WTC11 (cell line): ENCODE measurements around the gene SPTBN4.

Experiments
- ATF6 ChIP-seq: sonication (generic); formaldehyde crosslinking; IDR thresholded peaks from 2 replicates; pipeline ENCODE4 v1.8.1; 2023; ENCODE audit warnings: mild to moderate bottlenecking, missing genetic modification reagents
- CREB1 ChIP-seq: sonication (generic); formaldehyde crosslinking; IDR thresholded peaks from 2 replicates; pipeline ENCODE4 v1.8.0; 2023; ENCODE audit warnings: mild to moderate bottlenecking, missing genetic modification reagents
- GABPB1 ChIP-seq: sonication (generic); formaldehyde crosslinking; IDR thresholded peaks from 2 replicates; pipeline ENCODE4 v1.8.1; 2023; ENCODE audit warnings: mild to moderate bottlenecking, missing genetic modification reagents
- MAX ChIP-seq: sonication (generic); formaldehyde crosslinking; IDR thresholded peaks from 2 replicates; pipeline ENCODE4 v1.8.0; 2022; ENCODE audit warnings: mild to moderate bottlenecking, missing genetic modification reagents
- MXD4 ChIP-seq: fragments of 250-450 bp; sonication (Bioruptor Pico); IDR thresholded peaks from 2 replicates; pipeline ENCODE4 v1.8.0; 2021; ENCODE audit warnings: mild to moderate bottlenecking, moderate library complexity, borderline replicate concordance
- NFE2L1 ChIP-seq: sonication (generic); formaldehyde crosslinking; IDR thresholded peaks from 2 replicates; pipeline ENCODE4 v1.8.1; 2023; ENCODE audit warnings: missing genetic modification reagents
- TEAD4 ChIP-seq: sonication (generic); formaldehyde crosslinking; IDR thresholded peaks from 2 replicates; pipeline ENCODE4 v1.8.0; 2022; ENCODE audit warnings: mild to moderate bottlenecking, missing genetic modification reagents
- ZNF532 ChIP-seq: fragments of 250-450 bp; sonication (Bioruptor Pico); IDR thresholded peaks from 2 replicates; pipeline ENCODE4 v1.9.0; 2021; ENCODE audit warnings: mild to moderate bottlenecking, borderline replicate concordance
- TF ChIP-seq, protein P1 (sequence below): sonication (generic); formaldehyde crosslinking; IDR thresholded peaks from 2 replicates; pipeline ENCODE4 v1.8.1; 2023; ENCODE audit warnings: mild to moderate bottlenecking, missing genetic modification reagents, moderate library complexity
- TF ChIP-seq, protein P2 (sequence below): fragments of 200-600 bp; IDR thresholded peaks from 2 replicates; pipeline ENCODE4 v1.8.0; 2022; ENCODE audit warnings: antibody characterized with exemption
- TF ChIP-seq, protein P3 (sequence below): sonication (generic); formaldehyde crosslinking; conservative IDR thresholded peaks from 2 replicates; pipeline ENCODE4 v1.8.1; 2022; ENCODE audit warnings: mild to moderate bottlenecking, missing genetic modification reagents

DNA sequence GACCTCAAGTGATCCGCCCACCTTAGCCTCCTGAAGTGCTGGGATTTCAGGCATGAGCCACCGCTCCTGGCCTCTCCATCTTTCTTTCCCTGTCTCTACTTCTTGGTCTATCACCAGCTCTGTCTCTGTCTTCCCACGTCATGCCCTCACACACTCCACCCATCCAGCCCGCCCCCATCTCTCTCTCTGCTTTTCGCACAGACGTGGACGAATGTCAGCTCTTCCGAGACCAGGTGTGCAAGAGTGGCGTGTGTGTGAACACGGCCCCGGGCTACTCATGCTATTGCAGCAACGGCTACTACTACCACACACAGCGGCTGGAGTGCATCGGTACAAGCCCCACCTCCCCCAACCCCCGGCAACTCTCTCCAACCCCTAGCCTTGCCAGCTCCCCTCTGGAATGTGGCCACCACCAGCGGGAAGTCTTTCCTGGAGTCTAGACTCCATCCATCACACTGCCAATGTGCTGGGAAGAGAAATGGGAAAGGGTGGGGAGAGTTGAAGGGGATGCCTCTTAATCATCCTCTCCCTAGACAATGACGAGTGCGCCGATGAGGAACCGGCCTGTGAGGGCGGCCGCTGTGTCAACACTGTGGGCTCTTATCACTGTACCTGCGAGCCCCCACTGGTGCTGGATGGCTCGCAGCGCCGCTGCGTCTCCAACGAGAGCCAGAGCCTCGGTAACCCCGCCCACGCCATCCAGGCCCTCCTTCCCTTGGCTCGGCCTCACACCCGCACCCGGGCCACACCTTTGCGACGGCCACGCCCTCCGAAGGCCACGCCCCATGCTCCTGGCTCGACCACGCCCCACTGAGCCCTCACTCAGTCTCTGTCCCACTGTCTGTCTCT, 156.8 kb downstream of the SPTBN4 start:
- TF ChIP-seq CREB1 (CRISPR knock-in tag) = no peak
- TF ChIP-seq, protein P1, sequence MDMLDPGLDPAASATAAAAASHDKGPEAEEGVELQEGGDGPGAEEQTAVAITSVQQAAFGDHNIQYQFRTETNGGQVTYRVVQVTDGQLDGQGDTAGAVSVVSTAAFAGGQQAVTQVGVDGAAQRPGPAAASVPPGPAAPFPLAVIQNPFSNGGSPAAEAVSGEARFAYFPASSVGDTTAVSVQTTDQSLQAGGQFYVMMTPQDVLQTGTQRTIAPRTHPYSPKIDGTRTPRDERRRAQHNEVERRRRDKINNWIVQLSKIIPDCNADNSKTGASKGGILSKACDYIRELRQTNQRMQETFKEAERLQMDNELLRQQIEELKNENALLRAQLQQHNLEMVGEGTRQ = no peak
- TF ChIP-seq, protein P2, sequence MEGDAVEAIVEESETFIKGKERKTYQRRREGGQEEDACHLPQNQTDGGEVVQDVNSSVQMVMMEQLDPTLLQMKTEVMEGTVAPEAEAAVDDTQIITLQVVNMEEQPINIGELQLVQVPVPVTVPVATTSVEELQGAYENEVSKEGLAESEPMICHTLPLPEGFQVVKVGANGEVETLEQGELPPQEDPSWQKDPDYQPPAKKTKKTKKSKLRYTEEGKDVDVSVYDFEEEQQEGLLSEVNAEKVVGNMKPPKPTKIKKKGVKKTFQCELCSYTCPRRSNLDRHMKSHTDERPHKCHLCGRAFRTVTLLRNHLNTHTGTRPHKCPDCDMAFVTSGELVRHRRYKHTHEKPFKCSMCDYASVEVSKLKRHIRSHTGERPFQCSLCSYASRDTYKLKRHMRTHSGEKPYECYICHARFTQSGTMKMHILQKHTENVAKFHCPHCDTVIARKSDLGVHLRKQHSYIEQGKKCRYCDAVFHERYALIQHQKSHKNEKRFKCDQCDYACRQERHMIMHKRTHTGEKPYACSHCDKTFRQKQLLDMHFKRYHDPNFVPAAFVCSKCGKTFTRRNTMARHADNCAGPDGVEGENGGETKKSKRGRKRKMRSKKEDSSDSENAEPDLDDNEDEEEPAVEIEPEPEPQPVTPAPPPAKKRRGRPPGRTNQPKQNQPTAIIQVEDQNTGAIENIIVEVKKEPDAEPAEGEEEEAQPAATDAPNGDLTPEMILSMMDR = no peak
- TF ChIP-seq TEAD4 (CRISPR knock-in tag) = 0 out of 2 replicates have a peak, but pooled peaks have one; percentile 59
- TF ChIP-seq MAX (CRISPR knock-in tag) = peak; percentile 42; the same call in 1 of the 2 replicates
- TF ChIP-seq MXD4 = no peak
- TF ChIP-seq ATF6 (CRISPR knock-in tag) = no peak
- TF ChIP-seq GABPB1 (CRISPR knock-in tag) = no peak
- TF ChIP-seq ZNF532 = no peak
- TF ChIP-seq NFE2L1 (CRISPR knock-in tag) = no peak
- TF ChIP-seq, protein P3, sequence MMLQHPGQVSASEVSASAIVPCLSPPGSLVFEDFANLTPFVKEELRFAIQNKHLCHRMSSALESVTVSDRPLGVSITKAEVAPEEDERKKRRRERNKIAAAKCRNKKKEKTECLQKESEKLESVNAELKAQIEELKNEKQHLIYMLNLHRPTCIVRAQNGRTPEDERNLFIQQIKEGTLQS (CRISPR knock-in tag) = no peak
